Dermis blood vessel endothelial cell (primary cell): Measurements from ENCODE around the gene ADRA2B. TPM values are rescaled to one million over a fixed set of nuclear protein-coding genes. Genes with fewer than 3 reads are reported as not detected.

Experiments used
- DNase-seq: peaks from one replicate; pipeline ENCODE4 v3.0.0; 2010
- total RNA-seq: library from RNA; depleted of rRNA; stranded (reverse); fragments of >200 nt; gene quantifications from 2 replicates; pipeline ENCODE4 v1.2.3, GENCODE V29; 2014

Gene ADRA2B
- total RNA-seq, 1 donor from 2014 or later, result 0.17 TPM

GRCh38 chr2:96103187-96103601 lies 13.2 kb downstream of the ADRA2B start:
- no peak for DNase-seq

GRCh38 chr2:96102596-96103186 lies 13.7 kb downstream of the ADRA2B start:
- no peak for DNase-seq

GRCh38 chr2:96100893-96101304 lies 15.5 kb downstream of the ADRA2B start:
- no peak for DNase-seq

GRCh38 chr2:96099861-96100798 lies 16.2 kb downstream of the ADRA2B start:
- peak; percentile 41 for DNase-seq

GRCh38 chr2:96098900-96099590 lies 17.3 kb downstream of the ADRA2B start:
- no peak for DNase-seq

- DNase-seq, result no peak
These were observed 18.2 kb downstream of the ADRA2B start for GRCh38 chr2:96097951-96098823.

- DNase-seq, result no peak
These were observed 18.9 kb downstream of the ADRA2B start for GRCh38 chr2:96097441-96097840.

- no peak for DNase-seq
These were observed 21.2 kb downstream of the ADRA2B start for GRCh38 chr2:96095116-96095636.

GRCh38 chr2:96093528-96093927 lies 22.8 kb downstream of the ADRA2B start:
- DNase-seq, result no peak

- DNase-seq, result no peak
These were observed 23.4 kb downstream of the ADRA2B start for GRCh38 chr2:96092951-96093350.

- DNase-seq, result no peak
These were observed 23.8 kb downstream of the ADRA2B start for GRCh38 chr2:96092573-96092877.

GRCh38 chr2:96091711-96092572 lies 24.4 kb downstream of the ADRA2B start:
- no peak for DNase-seq

- DNase-seq, result no peak
These were observed 25.1 kb downstream of the ADRA2B start for GRCh38 chr2:96091141-96091710.

- no peak for DNase-seq
These were observed 26.0 kb downstream of the ADRA2B start for GRCh38 chr2:96090196-96090926.

- DNase-seq, result no peak
These were observed 26.8 kb downstream of the ADRA2B start for GRCh38 chr2:96089356-96090195.

GRCh38 chr2:96088340-96089335 lies 27.7 kb downstream of the ADRA2B start:
- no peak for DNase-seq

GRCh38 chr2:96087130-96087529 lies 29.2 kb downstream of the ADRA2B start:
- no peak for DNase-seq
